ENCODE results near the gene CNPY2.
"Not testable (repeated sequence)": the region's sequence is repeated elsewhere in the genome, so short reads cannot be mapped to it uniquely, and the experiment has no call there.

The CNPY2 gene

GRCh38 chr12:56293795-56294194, 22.0 kb downstream of the CNPY2 start:
- no peak overlapping the region for H3K9ac ChIP-seq (ENCODE audit: low read depth, low read length)
- H3K36me3 ChIP-seq (ENCODE audit: control insufficient read depth, insufficient read depth, low read length) = peaks cover 47% of the 10 kb centered on the region

GRCh38 chr12:56288705-56289387, 26.9 kb downstream of the CNPY2 start:
- H3K36me3 ChIP-seq (ENCODE audit: control insufficient read depth, insufficient read depth, low read length) = peaks cover 46% of the 10 kb centered on the region

More at GRCh38 chr12:56293795-56294194, 22.0 kb downstream of the CNPY2 start:
- H3K27ac ChIP-seq (ENCODE audit: low read depth, low read length) = no peak overlapping the region
- no peaks in the 10 kb centered on the region for H3K4me1 ChIP-seq (ENCODE audit: control insufficient read depth, insufficient read depth, low read length)
- no peak overlapping the region for H3K4me3 ChIP-seq (ENCODE audit: low read depth, low read length)
- no peaks in the 10 kb centered on the region for H3K9me3 ChIP-seq (ENCODE audit: control insufficient read depth, insufficient read depth, low read length)
- H3K27me3 ChIP-seq (ENCODE audit: control insufficient read depth, insufficient read depth, low read length) = no peaks in the 10 kb centered on the region

GRCh38 chr12:56286044-56286830, 29.6 kb downstream of the CNPY2 start:
- no peaks in the 10 kb centered on the region for H3K9me3 ChIP-seq (ENCODE audit: control insufficient read depth, insufficient read depth, low read length)
- H3K36me3 ChIP-seq (ENCODE audit: control insufficient read depth, insufficient read depth, low read length) = peaks cover 61% of the 10 kb centered on the region
- H3K4me3 ChIP-seq (ENCODE audit: low read depth, low read length) = no peak overlapping the region
- H3K9ac ChIP-seq (ENCODE audit: low read depth, low read length) = no peak overlapping the region
- H3K27me3 ChIP-seq (ENCODE audit: control insufficient read depth, insufficient read depth, low read length) = no peaks in the 10 kb centered on the region
- H3K27ac ChIP-seq (ENCODE audit: low read depth, low read length) = no peak overlapping the region
- H3K4me1 ChIP-seq (ENCODE audit: control insufficient read depth, insufficient read depth, low read length) = peaks cover 6% of the 10 kb centered on the region

More at GRCh38 chr12:56288705-56289387, 26.9 kb downstream of the CNPY2 start:
- Histone ChIP-seq H3K4me3 (ENCODE audit: low read depth, low read length) (no peak overlapping the region), H3K9me3 (ENCODE audit: control insufficient read depth, insufficient read depth, low read length) (no peaks in the 10 kb centered on the region), H3K9ac (ENCODE audit: low read depth, low read length) (no peak overlapping the region), H3K4me1 (ENCODE audit: control insufficient read depth, insufficient read depth, low read length) (peaks cover 6% of the 10 kb centered on the region), H3K27ac (ENCODE audit: low read depth, low read length) (no peak overlapping the region), H3K27me3 (ENCODE audit: control insufficient read depth, insufficient read depth, low read length) (no peaks in the 10 kb centered on the region)

DNA sequence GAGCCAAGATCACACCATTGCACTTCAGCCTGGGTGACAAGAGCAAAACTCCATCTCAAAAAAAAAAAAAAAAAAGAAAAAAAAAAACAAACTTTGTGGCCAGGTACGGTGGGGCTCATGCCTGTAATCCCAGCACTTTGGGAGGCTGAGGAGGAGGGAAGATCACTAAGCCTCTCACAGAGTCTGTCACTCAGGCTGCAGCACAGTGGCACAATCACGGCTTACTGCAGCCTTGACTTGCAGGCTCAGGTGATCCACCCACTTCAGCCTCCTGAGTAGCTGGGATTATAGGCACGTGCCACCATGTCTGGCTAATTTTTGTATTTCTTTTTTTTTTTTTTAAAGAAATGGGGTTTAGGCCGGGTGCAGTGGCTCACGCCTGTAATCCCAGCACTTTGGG, 31.5 kb downstream of the CNPY2 start:
- H3K4me1 ChIP-seq (ENCODE audit: control insufficient read depth, insufficient read depth, low read length); H3K27me3 ChIP-seq (ENCODE audit: control insufficient read depth, insufficient read depth, low read length); H3K4me3 ChIP-seq (ENCODE audit: low read depth, low read length); H3K9me3 ChIP-seq (ENCODE audit: control insufficient read depth, insufficient read depth, low read length); H3K9ac ChIP-seq (ENCODE audit: low read depth, low read length); H3K27ac ChIP-seq (ENCODE audit: low read depth, low read length): not testable (repeated sequence)
- peaks cover 67% of the 10 kb centered on the region for H3K36me3 ChIP-seq (ENCODE audit: control insufficient read depth, insufficient read depth, low read length)

GRCh38 chr12:56282579-56282978, 33.2 kb downstream of the CNPY2 start:
- Histone ChIP-seq H3K4me3 (ENCODE audit: low read depth, low read length) (no peak overlapping the region), H3K4me1 (ENCODE audit: control insufficient read depth, insufficient read depth, low read length) (peaks cover 6% of the 10 kb centered on the region), H3K9me3 (ENCODE audit: control insufficient read depth, insufficient read depth, low read length) (no peaks in the 10 kb centered on the region), H3K9ac (ENCODE audit: low read depth, low read length) (no peak overlapping the region), H3K27ac (ENCODE audit: low read depth, low read length) (no peak overlapping the region), H3K27me3 (ENCODE audit: control insufficient read depth, insufficient read depth, low read length) (no peaks in the 10 kb centered on the region), H3K36me3 (ENCODE audit: control insufficient read depth, insufficient read depth, low read length) (peaks cover 84% of the 10 kb centered on the region)

DNA sequence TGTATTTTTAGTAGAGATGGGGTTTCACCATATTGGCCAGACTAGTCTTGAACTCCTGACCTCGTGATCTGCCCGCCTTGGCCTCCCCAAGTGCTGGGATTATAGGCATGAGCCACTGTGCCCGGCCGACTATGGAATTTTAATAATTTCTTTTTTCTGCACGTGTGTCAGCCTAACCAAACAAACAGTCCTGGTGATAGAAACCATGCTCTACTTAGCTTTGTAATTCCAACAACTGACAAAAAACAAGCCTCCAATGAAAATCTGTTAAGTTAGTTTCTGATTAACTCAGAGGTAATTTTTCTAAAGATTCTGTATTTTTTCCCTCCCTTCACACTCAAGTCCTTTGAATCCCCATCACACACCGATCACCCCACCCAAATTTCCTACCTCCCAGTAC, 33.8 kb downstream of the CNPY2 start:
- Histone ChIP-seq H3K36me3 (ENCODE audit: control insufficient read depth, insufficient read depth, low read length) (peaks cover 87% of the 10 kb centered on the region), H3K4me3 (ENCODE audit: low read depth, low read length) (no peak overlapping the region), H3K4me1 (ENCODE audit: control insufficient read depth, insufficient read depth, low read length) (peaks cover 6% of the 10 kb centered on the region), H3K9ac (ENCODE audit: low read depth, low read length) (no peak overlapping the region), H3K27ac (ENCODE audit: low read depth, low read length) (no peak overlapping the region), H3K9me3 (ENCODE audit: control insufficient read depth, insufficient read depth, low read length) (no peaks in the 10 kb centered on the region), H3K27me3 (ENCODE audit: control insufficient read depth, insufficient read depth, low read length) (no peaks in the 10 kb centered on the region)

GRCh38 chr12:56280849-56281248, 34.9 kb downstream of the CNPY2 start:
- Histone ChIP-seq H3K4me3 (ENCODE audit: low read depth, low read length) (no peak overlapping the region), H3K27ac (ENCODE audit: low read depth, low read length) (no peak overlapping the region), H3K27me3 (ENCODE audit: control insufficient read depth, insufficient read depth, low read length) (no peaks in the 10 kb centered on the region), H3K4me1 (ENCODE audit: control insufficient read depth, insufficient read depth, low read length) (no peaks in the 10 kb centered on the region), H3K9ac (ENCODE audit: low read depth, low read length) (no peak overlapping the region), H3K36me3 (ENCODE audit: control insufficient read depth, insufficient read depth, low read length) (peaks cover 86% of the 10 kb centered on the region), H3K9me3 (ENCODE audit: control insufficient read depth, insufficient read depth, low read length) (no peaks in the 10 kb centered on the region)

- no peaks in the 10 kb centered on the region for H3K9me3 ChIP-seq (ENCODE audit: control insufficient read depth, insufficient read depth, low read length)
- no peaks in the 10 kb centered on the region for H3K4me1 ChIP-seq (ENCODE audit: control insufficient read depth, insufficient read depth, low read length)
- peaks cover 92% of the 10 kb centered on the region for H3K36me3 ChIP-seq (ENCODE audit: control insufficient read depth, insufficient read depth, low read length)
- no peak overlapping the region for H3K4me3 ChIP-seq (ENCODE audit: low read depth, low read length)
- no peak overlapping the region for H3K9ac ChIP-seq (ENCODE audit: low read depth, low read length)
- no peaks in the 10 kb centered on the region for H3K27me3 ChIP-seq (ENCODE audit: control insufficient read depth, insufficient read depth, low read length)
- no peak overlapping the region for H3K27ac ChIP-seq (ENCODE audit: low read depth, low read length)
Measured at GRCh38 chr12:56278905-56279304, 36.9 kb downstream of the CNPY2 start.

DNA sequence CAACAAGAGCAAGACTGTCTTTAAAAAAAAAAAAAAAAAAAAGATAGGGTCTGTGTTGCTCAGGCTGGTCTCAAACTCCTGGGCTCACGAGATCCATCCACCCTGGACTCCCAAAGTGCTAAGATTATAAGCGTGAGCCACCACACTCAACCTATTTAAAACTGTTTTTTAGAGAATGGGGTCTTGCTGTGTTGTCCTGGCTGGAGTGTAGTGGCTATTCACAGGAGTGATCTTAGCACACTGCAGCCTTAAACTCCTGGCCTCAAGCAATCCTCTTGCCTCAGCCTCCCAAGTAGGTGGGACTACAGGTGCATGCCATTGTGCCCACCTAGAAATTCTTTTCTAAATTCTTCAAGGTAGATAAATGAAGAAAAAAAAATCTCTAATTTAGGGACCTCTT, 41.5 kb downstream of the CNPY2 start:
- no peak overlapping the region for H3K9ac ChIP-seq (ENCODE audit: low read depth, low read length)
- no peak overlapping the region for H3K27ac ChIP-seq (ENCODE audit: low read depth, low read length)
- no peak overlapping the region for H3K4me3 ChIP-seq (ENCODE audit: low read depth, low read length)
- H3K4me1 ChIP-seq (ENCODE audit: control insufficient read depth, insufficient read depth, low read length) = no peaks in the 10 kb centered on the region
- peaks cover 92% of the 10 kb centered on the region for H3K36me3 ChIP-seq (ENCODE audit: control insufficient read depth, insufficient read depth, low read length)
- no peaks in the 10 kb centered on the region for H3K27me3 ChIP-seq (ENCODE audit: control insufficient read depth, insufficient read depth, low read length)
- H3K9me3 ChIP-seq (ENCODE audit: control insufficient read depth, insufficient read depth, low read length) = no peaks in the 10 kb centered on the region

- not testable (repeated sequence) for H3K4me3 ChIP-seq (ENCODE audit: low read depth, low read length); H3K9me3 ChIP-seq (ENCODE audit: control insufficient read depth, insufficient read depth, low read length); H3K9ac ChIP-seq (ENCODE audit: low read depth, low read length); H3K27me3 ChIP-seq (ENCODE audit: control insufficient read depth, insufficient read depth, low read length); H3K27ac ChIP-seq (ENCODE audit: low read depth, low read length); H3K4me1 ChIP-seq (ENCODE audit: control insufficient read depth, insufficient read depth, low read length)
- peaks cover 78% of the 10 kb centered on the region for H3K36me3 ChIP-seq (ENCODE audit: control insufficient read depth, insufficient read depth, low read length)
Measured at GRCh38 chr12:56272468-56272867, 43.3 kb downstream of the CNPY2 start.

- H3K36me3 ChIP-seq (ENCODE audit: control insufficient read depth, insufficient read depth, low read length) = peaks cover 68% of the 10 kb centered on the region
- no peak overlapping the region for H3K9ac ChIP-seq (ENCODE audit: low read depth, low read length)
- no peaks in the 10 kb centered on the region for H3K27me3 ChIP-seq (ENCODE audit: control insufficient read depth, insufficient read depth, low read length)
- no peaks in the 10 kb centered on the region for H3K9me3 ChIP-seq (ENCODE audit: control insufficient read depth, insufficient read depth, low read length)
- no peak overlapping the region for H3K4me3 ChIP-seq (ENCODE audit: low read depth, low read length)
- H3K27ac ChIP-seq (ENCODE audit: low read depth, low read length) = no peak overlapping the region
- no peaks in the 10 kb centered on the region for H3K4me1 ChIP-seq (ENCODE audit: control insufficient read depth, insufficient read depth, low read length)
Measured at GRCh38 chr12:56271031-56271430, 44.8 kb downstream of the CNPY2 start.

Measured in HUES48 (cell line).